K562 (cell line): ENCODE results near the gene MXD3. TPM values are rescaled to one million over a fixed set of nuclear protein-coding genes. Genes with fewer than 3 reads are reported as not detected.

Experiments used
- ATF7 ChIP-seq: fragments of 450-650 bp; IDR thresholded peaks from 2 replicates; pipeline ENCODE4 v1.7.1; 2014; ENCODE audit warnings: mild to moderate bottlenecking, moderate library complexity
- FOSL1 ChIP-seq: fragments of 200-800 bp; sonication (Bioruptor generic); conservative IDR thresholded peaks from 2 replicates; pipeline ENCODE4 v1.6.1; 2016; ENCODE audit warnings: missing genetic modification characterization, missing compliant biosample characterization
- HDAC8 ChIP-seq: fragments of 450-650 bp; IDR thresholded peaks from 2 replicates; pipeline ENCODE4 v1.6.1; 2016; ENCODE audit warnings: mild to moderate bottlenecking, missing genetic modification characterization, moderate library complexity, missing compliant biosample characterization
- KAT2B ChIP-seq: IDR thresholded peaks from one replicate; pipeline ENCODE4 v1.6.1; 2012; ENCODE audit warnings: low read depth, mild to moderate bottlenecking, control low read depth, inconsistent platforms, low read length, moderate library complexity
- MCM7 ChIP-seq, 2 experiments: fragments of 450-650 bp; IDR thresholded peaks; 2 replicates each; pipeline ENCODE4 v1.6.1; 2016 to 2018
- NFXL1 ChIP-seq: fragments of 450-650 bp; formaldehyde crosslinking; IDR thresholded peaks from 2 replicates; pipeline ENCODE4 v1.4.0; 2021; ENCODE audit warnings: mild to moderate bottlenecking
- NR2F6 ChIP-seq: fragments of 450-650 bp; formaldehyde crosslinking; IDR thresholded peaks from 2 replicates; pipeline ENCODE4 v1.4.0; 2020; ENCODE audit warnings: mild to moderate bottlenecking
- POLR2G ChIP-seq: fragments of 200-400 bp; formaldehyde crosslinking; IDR thresholded peaks from 2 replicates; pipeline ENCODE4 v1.6.1; 2017; ENCODE audit warnings: low read depth, mild to moderate bottlenecking, antibody characterized with exemption, low read length, moderate library complexity
- RB1 ChIP-seq: fragments of 450-650 bp; IDR thresholded peaks from 2 replicates; pipeline ENCODE4 v1.6.1; 2017; ENCODE audit warnings: low read depth, mild to moderate bottlenecking
- TBL1XR1 ChIP-seq, 2 experiments: IDR thresholded peaks; 2 replicates each; pipeline ENCODE4 v1.6.1; 2012; ENCODE audit warnings: improper control_type of control experiment in 2 of 2, low read length in 2 of 2, mild to moderate bottlenecking in 1 of 2
- ZNF263 ChIP-seq: sonication (generic); formaldehyde crosslinking; IDR thresholded peaks from 2 replicates; pipeline ENCODE4 v1.8.0; 2022; ENCODE audit warnings: mild to moderate bottlenecking, missing genetic modification reagents, borderline replicate concordance
- ZNF282 ChIP-seq: sonication (generic); formaldehyde crosslinking; IDR thresholded peaks from 2 replicates; pipeline ENCODE4 v1.8.1; 2023; ENCODE audit warnings: missing genetic modification reagents
- ZNF324 ChIP-seq: fragments of 250-450 bp; sonication (Bioruptor Pico); IDR thresholded peaks from 2 replicates; pipeline ENCODE4 v1.4.0; 2020; ENCODE audit warnings: mild to moderate bottlenecking
- polyA plus RNA-seq, 8 experiments: library from polyadenylated mRNA; depleted of rRNA in 4 of 8; stranded (reverse) in 5 of 8; unstranded in 3 of 8; fragments of >200 nt; fragmentation: Nextera tagmentation in 2 of 8; fragmentation: Illumina TruSeq in 1 of 8; extraction: Ambion mirVana in 2 of 8; extraction: Trizol in 1 of 8; gene quantifications; 2 replicates each; pipeline versions ENCODE4 v1.2.1 to v1.2.3, GENCODE V29; 2011 to 2014; ENCODE audit warnings: inconsistent platforms in 1 of 8, missing spikeins in 1 of 8
- total RNA-seq, 7 experiments: library from RNA; depleted of rRNA in 6 of 7; stranded (reverse); fragments of >200 nt in 6 of 7; fragmentation: Illumina TruSeq in 2 of 7; extraction: Trizol in 2 of 7; gene quantifications; 2 replicates each; pipeline versions ENCODE4 v1.2.1 to v1.2.3, GENCODE V29; 2011 to 2021; ENCODE audit warnings: low replicate concordance in 1 of 7
- TF ChIP-seq, protein P1 (sequence below): fragments of 250-450 bp; sonication (Bioruptor Pico); IDR thresholded peaks from 2 replicates; pipeline ENCODE4 v1.4.0; 2020; ENCODE audit warnings: borderline replicate concordance
- TF ChIP-seq, protein P2 (sequence below): sonication (generic); formaldehyde crosslinking; IDR thresholded peaks from 2 replicates; pipeline ENCODE4 v1.8.0; 2023; ENCODE audit warnings: mild to moderate bottlenecking, missing genetic modification reagents
- TF ChIP-seq, protein P3 (sequence below): fragments of 250-450 bp; sonication (Bioruptor Pico); IDR thresholded peaks from 2 replicates; pipeline ENCODE4 v1.5.0; 2021
- TF ChIP-seq, protein P4 (sequence below): fragments of 250-450 bp; sonication (Bioruptor Pico); IDR thresholded peaks from 2 replicates; pipeline ENCODE4 v1.5.0; 2021; ENCODE audit warnings: mild to moderate bottlenecking, moderate library complexity

MXD3 gene
- total and polyA plus RNA-seq, 9 of the 15 experiments (the other 6 are each of a cell fraction or from before 2014, with no cell fraction given), result 0.28 to 24.8 (median 4.5) TPM

DNA sequence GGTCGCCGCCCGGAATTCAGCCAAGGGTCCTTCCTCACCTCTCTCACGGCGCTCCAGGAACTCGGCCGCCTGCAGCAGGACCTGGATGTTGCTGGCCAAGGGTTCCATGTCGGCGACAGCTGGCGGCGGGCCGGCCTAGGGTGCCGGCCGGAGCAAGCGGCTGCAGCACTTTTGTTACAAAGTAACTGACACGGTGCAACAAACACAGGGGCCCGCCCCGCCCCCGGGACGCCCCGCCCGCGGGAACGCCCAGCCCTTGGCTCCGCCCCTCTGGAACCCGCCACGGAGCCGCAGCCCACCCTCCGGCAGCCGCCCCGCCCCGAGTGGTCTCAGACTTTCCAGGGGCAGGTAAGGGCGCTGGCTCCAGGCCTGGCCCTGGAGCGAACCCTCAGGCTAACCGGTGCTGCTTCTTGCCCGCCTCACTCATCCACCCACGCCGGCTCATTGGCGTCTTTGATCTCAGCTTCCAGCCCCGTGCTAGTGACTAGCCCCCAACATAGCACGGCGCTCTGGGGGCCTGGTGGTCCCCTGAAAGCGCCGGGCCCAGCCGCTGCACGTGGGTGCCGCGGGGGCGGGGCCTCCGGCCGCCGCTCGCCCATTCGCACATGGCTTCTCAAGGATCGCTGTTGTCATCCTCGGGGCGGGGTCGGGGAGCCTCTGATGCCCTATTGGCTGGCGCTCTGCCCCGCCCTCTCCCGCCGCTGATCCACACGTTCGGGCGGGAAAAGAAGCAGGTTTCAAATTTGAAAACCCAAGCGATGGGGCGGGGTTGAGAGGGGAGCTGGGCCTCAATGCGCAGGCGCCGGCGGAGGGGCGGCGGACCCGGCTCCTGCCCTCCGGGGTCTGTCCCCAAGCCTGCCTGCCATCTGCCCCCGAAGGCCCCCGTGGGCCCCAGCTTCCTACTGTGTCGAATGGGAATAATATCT is at the start of gene MXD3 (continued):
- no peak for TF ChIP-seq NR2F6 (CRISPR knock-in tag)
- peak; percentile 27; the same call in 1 of the 2 replicates for TF ChIP-seq FOSL1
- no peak for TF ChIP-seq ZNF324
- TF ChIP-seq, protein P1, sequence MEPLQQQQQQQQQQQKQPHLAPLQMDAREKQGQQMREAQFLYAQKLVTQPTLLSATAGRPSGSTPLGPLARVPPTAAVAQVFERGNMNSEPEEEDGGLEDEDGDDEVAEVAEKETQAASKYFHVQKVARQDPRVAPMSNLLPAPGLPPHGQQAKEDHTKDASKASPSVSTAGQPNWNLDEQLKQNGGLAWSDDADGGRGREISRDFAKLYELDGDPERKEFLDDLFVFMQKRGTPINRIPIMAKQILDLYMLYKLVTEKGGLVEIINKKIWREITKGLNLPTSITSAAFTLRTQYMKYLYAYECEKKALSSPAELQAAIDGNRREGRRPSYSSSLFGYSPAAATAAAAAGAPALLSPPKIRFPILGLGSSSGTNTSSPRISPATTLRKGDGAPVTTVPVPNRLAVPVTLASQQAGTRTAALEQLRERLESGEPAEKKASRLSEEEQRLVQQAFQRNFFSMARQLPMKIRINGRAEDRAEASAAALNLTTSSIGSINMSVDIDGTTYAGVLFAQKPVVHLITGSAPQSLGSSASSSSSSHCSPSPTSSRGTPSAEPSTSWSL (CRISPR knock-in tag), result no peak
- TF ChIP-seq, protein P2, sequence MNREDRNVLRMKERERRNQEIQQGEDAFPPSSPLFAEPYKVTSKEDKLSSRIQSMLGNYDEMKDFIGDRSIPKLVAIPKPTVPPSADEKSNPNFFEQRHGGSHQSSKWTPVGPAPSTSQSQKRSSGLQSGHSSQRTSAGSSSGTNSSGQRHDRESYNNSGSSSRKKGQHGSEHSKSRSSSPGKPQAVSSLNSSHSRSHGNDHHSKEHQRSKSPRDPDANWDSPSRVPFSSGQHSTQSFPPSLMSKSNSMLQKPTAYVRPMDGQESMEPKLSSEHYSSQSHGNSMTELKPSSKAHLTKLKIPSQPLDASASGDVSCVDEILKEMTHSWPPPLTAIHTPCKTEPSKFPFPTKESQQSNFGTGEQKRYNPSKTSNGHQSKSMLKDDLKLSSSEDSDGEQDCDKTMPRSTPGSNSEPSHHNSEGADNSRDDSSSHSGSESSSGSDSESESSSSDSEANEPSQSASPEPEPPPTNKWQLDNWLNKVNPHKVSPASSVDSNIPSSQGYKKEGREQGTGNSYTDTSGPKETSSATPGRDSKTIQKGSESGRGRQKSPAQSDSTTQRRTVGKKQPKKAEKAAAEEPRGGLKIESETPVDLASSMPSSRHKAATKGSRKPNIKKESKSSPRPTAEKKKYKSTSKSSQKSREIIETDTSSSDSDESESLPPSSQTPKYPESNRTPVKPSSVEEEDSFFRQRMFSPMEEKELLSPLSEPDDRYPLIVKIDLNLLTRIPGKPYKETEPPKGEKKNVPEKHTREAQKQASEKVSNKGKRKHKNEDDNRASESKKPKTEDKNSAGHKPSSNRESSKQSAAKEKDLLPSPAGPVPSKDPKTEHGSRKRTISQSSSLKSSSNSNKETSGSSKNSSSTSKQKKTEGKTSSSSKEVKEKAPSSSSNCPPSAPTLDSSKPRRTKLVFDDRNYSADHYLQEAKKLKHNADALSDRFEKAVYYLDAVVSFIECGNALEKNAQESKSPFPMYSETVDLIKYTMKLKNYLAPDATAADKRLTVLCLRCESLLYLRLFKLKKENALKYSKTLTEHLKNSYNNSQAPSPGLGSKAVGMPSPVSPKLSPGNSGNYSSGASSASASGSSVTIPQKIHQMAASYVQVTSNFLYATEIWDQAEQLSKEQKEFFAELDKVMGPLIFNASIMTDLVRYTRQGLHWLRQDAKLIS (CRISPR knock-in tag), result 0 out of 2 replicates have a peak, but pooled peaks have one; percentile 4
- no peak for TF ChIP-seq ZNF263 (CRISPR knock-in tag)
- no peak for TF ChIP-seq KAT2B
- no peak for TF ChIP-seq HDAC8 (tag)
- TF ChIP-seq POLR2G, result peak; percentile 85
- TF ChIP-seq ATF7, result peak; percentile 92
- TF ChIP-seq ZNF282 (CRISPR knock-in tag), result peak; percentile 14; the same call in 1 of the 2 replicates
- no peak for TF ChIP-seq MCM7 (IDR thresholded peaks at IDR 0.05)
- TF ChIP-seq TBL1XR1 (IDR thresholded peaks at IDR 0.05; ENCODE audit: low read length in 2 of 2), result no peak
- TF ChIP-seq, protein P3, sequence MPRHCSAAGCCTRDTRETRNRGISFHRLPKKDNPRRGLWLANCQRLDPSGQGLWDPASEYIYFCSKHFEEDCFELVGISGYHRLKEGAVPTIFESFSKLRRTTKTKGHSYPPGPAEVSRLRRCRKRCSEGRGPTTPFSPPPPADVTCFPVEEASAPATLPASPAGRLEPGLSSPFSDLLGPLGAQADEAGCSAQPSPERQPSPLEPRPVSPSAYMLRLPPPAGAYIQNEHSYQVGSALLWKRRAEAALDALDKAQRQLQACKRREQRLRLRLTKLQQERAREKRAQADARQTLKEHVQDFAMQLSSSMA (CRISPR knock-in tag), result no peak
- no peak for TF ChIP-seq NFXL1 (CRISPR knock-in tag)
- TF ChIP-seq RB1, result peak; percentile 82; the same call in 1 of the 2 replicates
- TF ChIP-seq, protein P4, sequence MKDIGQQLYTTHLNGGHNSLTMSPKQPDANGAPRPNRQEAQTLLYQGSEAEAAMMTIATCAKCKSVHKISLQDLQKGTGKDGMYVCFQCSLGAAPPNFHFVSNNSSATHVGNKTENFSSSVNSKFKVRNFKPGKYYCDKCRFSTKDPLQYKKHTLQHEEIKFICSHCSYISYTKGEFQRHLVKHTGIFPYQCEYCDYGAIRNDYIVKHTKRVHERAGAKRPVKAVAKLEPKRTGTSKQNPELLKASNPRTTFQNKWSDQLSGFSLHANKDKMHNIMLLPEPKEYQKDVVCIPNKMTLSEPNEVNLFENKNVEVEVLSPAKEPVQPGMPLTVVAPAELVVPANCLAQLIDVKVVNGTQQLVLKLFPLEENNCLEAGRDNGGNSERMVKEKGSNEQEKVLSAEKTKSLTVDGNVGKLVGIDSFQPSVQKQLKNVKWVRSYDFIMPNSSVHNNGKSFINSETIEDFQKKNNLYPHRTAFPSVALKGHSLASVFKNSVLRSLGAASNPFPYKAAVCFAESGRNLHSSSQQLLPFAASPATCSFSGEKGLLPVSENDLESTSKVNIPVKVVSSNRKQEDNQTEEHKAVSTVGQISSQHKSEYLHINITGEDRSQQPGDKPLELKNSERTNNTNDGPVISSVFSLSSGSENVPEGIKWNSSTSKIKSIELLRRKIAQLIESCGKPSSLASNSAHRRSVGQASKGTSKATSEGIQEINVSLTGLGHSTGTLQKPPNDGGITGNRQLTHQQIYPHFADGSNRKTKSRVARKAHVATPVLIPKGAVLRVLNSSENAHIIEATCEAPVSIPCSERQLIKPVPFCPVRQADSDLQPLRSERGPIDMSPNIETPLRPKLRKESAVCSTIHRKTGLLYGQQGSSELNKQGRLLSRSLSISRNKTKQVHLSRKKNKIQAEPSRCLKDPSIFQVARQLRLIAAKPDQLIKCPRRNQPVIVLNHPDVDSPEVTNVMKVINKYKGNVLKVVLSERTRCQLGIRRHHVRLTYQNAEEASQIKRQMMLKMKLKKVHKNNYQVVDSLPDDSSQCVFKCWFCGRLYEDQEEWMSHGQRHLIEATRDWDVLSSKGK, result no peak
